GM23338 (cell line): Measurements from ENCODE around the gene TMEM218. TPM values are rescaled to one million over a fixed set of nuclear protein-coding genes. Genes with fewer than 3 reads are reported as not detected.

Experiments used
- ATAC-seq: fragments of 200-7000 bp; cut with Tn5 transposase; 3 replicates; pipeline ENCODE4 v1.9.1; 2020
- DNase-seq: peaks from one replicate; pipeline ENCODE4 v3.0.0-alpha.2; 2015; ENCODE audit warnings: low spot score
- H2AFZ ChIP-seq: fragments of 200-600 bp; sonication (generic); 2 replicates; pipeline ENCODE4 v1.8.0; 2016; ENCODE audit warnings: antibody characterized with exemption, mild to moderate bottlenecking, moderate library complexity
- H3F3A ChIP-seq: fragments of 200-600 bp; sonication (generic); replicated peaks from 2 replicates; pipeline ENCODE4 v1.8.0; 2017; ENCODE audit warnings: antibody characterized with exemption, mixed run types, low read depth
- H3K27ac ChIP-seq: fragments of 200-600 bp; sonication (generic); 2 replicates; pipeline ENCODE4 v1.6.1; 2016; ENCODE audit warnings: low read depth
- H3K27me3 ChIP-seq: fragments of 200-600 bp; sonication (generic); 2 replicates; pipeline ENCODE4 v1.8.0; 2016; ENCODE audit warnings: mild to moderate bottlenecking, mixed run types, moderate library complexity; ENCODE audit not compliant: insufficient read depth
- H3K36me3 ChIP-seq: fragments of 200-600 bp; sonication (generic); 2 replicates; pipeline ENCODE4 v1.8.0; 2016; ENCODE audit warnings: mild to moderate bottlenecking; ENCODE audit not compliant: insufficient read depth
- H3K4me1 ChIP-seq: fragments of 200-600 bp; sonication (generic); 2 replicates; pipeline ENCODE4 v1.8.0; 2016; ENCODE audit warnings: mild to moderate bottlenecking, moderate library complexity; ENCODE audit not compliant: insufficient read depth
- H3K4me2 ChIP-seq: fragments of 200-600 bp; sonication (generic); 2 replicates; pipeline ENCODE4 v1.7.1; 2017; ENCODE audit warnings: mixed run types
- H3K4me3 ChIP-seq: fragments of 200-600 bp; sonication (generic); 2 replicates; pipeline ENCODE4 v1.6.1; 2016; ENCODE audit warnings: mixed run types
- H3K79me2 ChIP-seq: fragments of 200-600 bp; sonication (generic); replicated peaks from 2 replicates; pipeline ENCODE4 v1.8.0; 2017; ENCODE audit warnings: mild to moderate bottlenecking; ENCODE audit not compliant: insufficient read depth
- H3K9me2 ChIP-seq: fragments of 200-600 bp; sonication (generic); 2 replicates; pipeline ENCODE4 v1.8.0; 2017; ENCODE audit not compliant: insufficient read depth
- H4K20me1 ChIP-seq: fragments of 200-600 bp; sonication (generic); replicated peaks from 2 replicates; pipeline ENCODE4 v1.8.0; 2017; ENCODE audit warnings: mild to moderate bottlenecking; ENCODE audit not compliant: insufficient read depth
- H3K27ac Mint-ChIP-seq: 2 replicates; pipeline ENCODE4 v1.8.0; 2020; ENCODE audit warnings: inconsistent platforms, mild to moderate bottlenecking, moderate library complexity, mixed read lengths
- H3K27me3 Mint-ChIP-seq: 3 replicates; pipeline ENCODE4 v1.8.0; 2022; ENCODE audit warnings: low read depth, mild to moderate bottlenecking, moderate library complexity, mixed read lengths, inconsistent platforms; ENCODE audit not compliant: insufficient read depth, poor library complexity
- H3K36me3 Mint-ChIP-seq: 3 replicates; pipeline ENCODE4 v1.8.0; 2021; ENCODE audit warnings: low read depth, mild to moderate bottlenecking, inconsistent platforms, moderate library complexity, mixed read lengths
- H3K4me1 Mint-ChIP-seq: 3 replicates; pipeline ENCODE4 v1.8.0; 2020; ENCODE audit warnings: mild to moderate bottlenecking, inconsistent platforms, mixed read lengths
- H3K4me3 Mint-ChIP-seq: 3 replicates; pipeline ENCODE4 v1.8.0; 2021; ENCODE audit warnings: moderate library complexity, mild to moderate bottlenecking, inconsistent platforms, mixed read lengths
- H3K9me3 Mint-ChIP-seq: 3 replicates; pipeline ENCODE4 v1.8.0; 2020; ENCODE audit warnings: moderate library complexity, mild to moderate bottlenecking, inconsistent platforms, mixed read lengths
- CREB1 ChIP-seq: fragments of 250-450 bp; sonication (Bioruptor Pico); IDR thresholded peaks from 2 replicates; pipeline ENCODE4 v1.5.0; 2020; ENCODE audit warnings: low read depth, mild to moderate bottlenecking, moderate library complexity
- CTCF ChIP-seq, 2 experiments: fragments of 200-600 bp in 1 of 2; sonication (generic) in 1 of 2; conservative IDR thresholded peaks; 2 replicates each; pipeline versions ENCODE4 v1.5.1 to v1.6.1; 2016 to 2017; ENCODE audit warnings: antibody characterized with exemption in 2 of 2, low read depth in 2 of 2, mild to moderate bottlenecking in 2 of 2, moderate library complexity in 1 of 2
- ETS1 ChIP-seq: IDR thresholded peaks from 2 replicates; pipeline ENCODE4 v1.6.1; 2016; ENCODE audit warnings: antibody characterized with exemption
- EZH2 ChIP-seq: fragments of 200-600 bp; sonication (generic); IDR thresholded peaks from one replicate; pipeline ENCODE4 v1.8.0; 2017; ENCODE audit warnings: antibody characterized with exemption, mild to moderate bottlenecking, low read depth; ENCODE audit not compliant: unreplicated experiment
- EZH2phosphoT487 ChIP-seq: fragments of 200-600 bp; sonication (generic); IDR thresholded peaks from one replicate; pipeline ENCODE4 v1.8.1; 2018; ENCODE audit warnings: antibody characterized with exemption; ENCODE audit not compliant: unreplicated experiment
- JUNB ChIP-seq: IDR thresholded peaks from one replicate; pipeline ENCODE4 v1.6.1; 2016; ENCODE audit warnings: antibody characterized with exemption; ENCODE audit not compliant: unreplicated experiment
- NANOG ChIP-seq: IDR thresholded peaks from 2 replicates; pipeline ENCODE4 v1.6.1; 2016; ENCODE audit warnings: antibody characterized with exemption, borderline replicate concordance
- POLR2AphosphoS5 ChIP-seq: IDR thresholded peaks from 2 replicates; pipeline ENCODE4 v1.6.1; 2016; ENCODE audit warnings: antibody characterized with exemption, low read depth
- STAT1 ChIP-seq: IDR thresholded peaks from one replicate; pipeline ENCODE4 v1.6.1; 2016; ENCODE audit warnings: antibody characterized with exemption; ENCODE audit not compliant: unreplicated experiment
- ZNF114 ChIP-seq: fragments of 250-450 bp; sonication (Bioruptor Pico); IDR thresholded peaks from 2 replicates; pipeline ENCODE4 v1.5.0; 2020; ENCODE audit warnings: mild to moderate bottlenecking, moderate library complexity
- ZNF331 ChIP-seq: fragments of 250-450 bp; sonication (Bioruptor Pico); IDR thresholded peaks from 2 replicates; pipeline ENCODE4 v1.5.0; 2020; ENCODE audit warnings: low read depth, mild to moderate bottlenecking, moderate library complexity
- polyA plus RNA-seq: library from polyadenylated mRNA; unstranded; fragments of >200 nt; fragmentation: Nextera tagmentation; extraction: Ambion mirVana; gene quantifications from 2 replicates; pipeline ENCODE4 v1.2.1, GENCODE V29; 2016
- total RNA-seq: library from RNA; depleted of rRNA; stranded (reverse); fragments of >200 nt; shearing (Covaris generic); gene quantifications from 2 replicates; pipeline ENCODE4 v1.2.3, GENCODE V29; 2014
- TF ChIP-seq, protein P1 (sequence below): fragments of 250-450 bp; sonication (Bioruptor Pico); IDR thresholded peaks from 2 replicates; pipeline ENCODE4 v1.5.0; 2020; ENCODE audit warnings: mild to moderate bottlenecking, moderate library complexity
- TF ChIP-seq, protein P2 (sequence below): IDR thresholded peaks from one replicate; pipeline ENCODE4 v1.6.1; 2018; ENCODE audit warnings: antibody characterized with exemption; ENCODE audit not compliant: unreplicated experiment

The TMEM218 gene
- total and polyA plus RNA-seq, 2 experiments from 2014 or later = 23.7 to 24.2 TPM

GRCh38 chr11:125052047-125052446 is 59.4 kb downstream of the TMEM218 start:
- no peaks in the 10 kb centered on the region for H3F3A ChIP-seq
- Mint-ChIP-seq H3K4me1 (no peaks in the 10 kb centered on the region), H3K36me3 (no peaks in the 10 kb centered on the region), H3K27me3 (no peaks in the 10 kb centered on the region), H3K9me3 (no peaks in the 10 kb centered on the region), H3K27ac (no peak overlapping the region), H3K4me3 (no peak overlapping the region)
- H4K20me1 ChIP-seq = no peaks in the 10 kb centered on the region
- no peak overlapping the region for H2AFZ ChIP-seq
- no peaks in the 10 kb centered on the region for H3K9me2 ChIP-seq
- no peak for TF ChIP-seq ZNF114 (CRISPR knock-in tag)
- TF ChIP-seq ETS1 = no peak
- no peak for TF ChIP-seq CTCF (conservative IDR thresholded peaks at IDR 0.05; ENCODE audit: low read depth in 2 of 2)
- no peak for TF ChIP-seq ZNF331
- TF ChIP-seq EZH2phosphoT487 = no peak
- TF ChIP-seq, protein P1, sequence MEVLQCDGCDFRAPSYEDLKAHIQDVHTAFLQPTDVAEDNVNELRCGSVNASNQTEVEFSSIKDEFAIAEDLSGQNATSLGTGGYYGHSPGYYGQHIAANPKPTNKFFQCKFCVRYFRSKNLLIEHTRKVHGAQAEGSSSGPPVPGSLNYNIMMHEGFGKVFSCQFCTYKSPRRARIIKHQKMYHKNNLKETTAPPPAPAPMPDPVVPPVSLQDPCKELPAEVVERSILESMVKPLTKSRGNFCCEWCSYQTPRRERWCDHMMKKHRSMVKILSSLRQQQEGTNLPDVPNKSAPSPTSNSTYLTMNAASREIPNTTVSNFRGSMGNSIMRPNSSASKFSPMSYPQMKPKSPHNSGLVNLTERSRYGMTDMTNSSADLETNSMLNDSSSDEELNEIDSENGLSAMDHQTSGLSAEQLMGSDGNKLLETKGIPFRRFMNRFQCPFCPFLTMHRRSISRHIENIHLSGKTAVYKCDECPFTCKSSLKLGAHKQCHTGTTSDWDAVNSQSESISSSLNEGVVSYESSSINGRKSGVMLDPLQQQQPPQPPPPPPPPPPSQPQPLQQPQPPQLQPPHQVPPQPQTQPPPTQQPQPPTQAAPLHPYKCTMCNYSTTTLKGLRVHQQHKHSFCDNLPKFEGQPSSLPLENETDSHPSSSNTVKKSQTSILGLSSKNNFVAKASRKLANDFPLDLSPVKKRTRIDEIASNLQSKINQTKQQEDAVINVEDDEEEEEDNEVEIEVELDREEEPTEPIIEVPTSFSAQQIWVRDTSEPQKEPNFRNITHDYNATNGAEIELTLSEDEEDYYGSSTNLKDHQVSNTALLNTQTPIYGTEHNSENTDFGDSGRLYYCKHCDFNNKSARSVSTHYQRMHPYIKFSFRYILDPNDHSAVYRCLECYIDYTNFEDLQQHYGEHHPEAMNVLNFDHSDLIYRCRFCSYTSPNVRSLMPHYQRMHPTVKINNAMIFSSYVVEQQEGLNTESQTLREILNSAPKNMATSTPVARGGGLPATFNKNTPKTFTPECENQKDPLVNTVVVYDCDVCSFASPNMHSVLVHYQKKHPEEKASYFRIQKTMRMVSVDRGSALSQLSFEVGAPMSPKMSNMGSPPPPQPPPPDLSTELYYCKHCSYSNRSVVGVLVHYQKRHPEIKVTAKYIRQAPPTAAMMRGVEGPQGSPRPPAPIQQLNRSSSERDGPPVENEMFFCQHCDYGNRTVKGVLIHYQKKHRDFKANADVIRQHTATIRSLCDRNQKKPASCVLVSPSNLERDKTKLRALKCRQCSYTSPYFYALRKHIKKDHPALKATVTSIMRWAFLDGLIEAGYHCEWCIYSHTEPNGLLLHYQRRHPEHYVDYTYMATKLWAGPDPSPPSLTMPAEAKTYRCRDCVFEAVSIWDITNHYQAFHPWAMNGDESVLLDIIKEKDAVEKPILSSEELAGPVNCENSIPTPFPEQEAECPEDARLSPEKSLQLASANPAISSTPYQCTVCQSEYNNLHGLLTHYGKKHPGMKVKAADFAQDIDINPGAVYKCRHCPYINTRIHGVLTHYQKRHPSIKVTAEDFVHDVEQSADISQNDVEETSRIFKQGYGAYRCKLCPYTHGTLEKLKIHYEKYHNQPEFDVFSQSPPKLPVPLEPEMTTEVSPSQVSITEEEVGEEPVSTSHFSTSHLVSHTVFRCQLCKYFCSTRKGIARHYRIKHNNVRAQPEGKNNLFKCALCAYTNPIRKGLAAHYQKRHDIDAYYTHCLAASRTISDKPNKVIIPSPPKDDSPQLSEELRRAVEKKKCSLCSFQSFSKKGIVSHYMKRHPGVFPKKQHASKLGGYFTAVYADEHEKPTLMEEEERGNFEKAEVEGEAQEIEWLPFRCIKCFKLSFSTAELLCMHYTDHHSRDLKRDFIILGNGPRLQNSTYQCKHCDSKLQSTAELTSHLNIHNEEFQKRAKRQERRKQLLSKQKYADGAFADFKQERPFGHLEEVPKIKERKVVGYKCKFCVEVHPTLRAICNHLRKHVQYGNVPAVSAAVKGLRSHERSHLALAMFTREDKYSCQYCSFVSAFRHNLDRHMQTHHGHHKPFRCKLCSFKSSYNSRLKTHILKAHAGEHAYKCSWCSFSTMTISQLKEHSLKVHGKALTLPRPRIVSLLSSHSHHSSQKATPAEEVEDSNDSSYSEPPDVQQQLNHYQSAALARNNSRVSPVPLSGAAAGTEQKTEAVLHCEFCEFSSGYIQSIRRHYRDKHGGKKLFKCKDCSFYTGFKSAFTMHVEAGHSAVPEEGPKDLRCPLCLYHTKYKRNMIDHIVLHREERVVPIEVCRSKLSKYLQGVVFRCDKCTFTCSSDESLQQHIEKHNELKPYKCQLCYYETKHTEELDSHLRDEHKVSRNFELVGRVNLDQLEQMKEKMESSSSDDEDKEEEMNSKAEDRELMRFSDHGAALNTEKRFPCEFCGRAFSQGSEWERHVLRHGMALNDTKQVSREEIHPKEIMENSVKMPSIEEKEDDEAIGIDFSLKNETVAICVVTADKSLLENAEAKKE (CRISPR knock-in tag) = no peak
- TF ChIP-seq JUNB = no peak
- no peak for TF ChIP-seq POLR2AphosphoS5
- no peak for TF ChIP-seq EZH2
- TF ChIP-seq, protein P2, sequence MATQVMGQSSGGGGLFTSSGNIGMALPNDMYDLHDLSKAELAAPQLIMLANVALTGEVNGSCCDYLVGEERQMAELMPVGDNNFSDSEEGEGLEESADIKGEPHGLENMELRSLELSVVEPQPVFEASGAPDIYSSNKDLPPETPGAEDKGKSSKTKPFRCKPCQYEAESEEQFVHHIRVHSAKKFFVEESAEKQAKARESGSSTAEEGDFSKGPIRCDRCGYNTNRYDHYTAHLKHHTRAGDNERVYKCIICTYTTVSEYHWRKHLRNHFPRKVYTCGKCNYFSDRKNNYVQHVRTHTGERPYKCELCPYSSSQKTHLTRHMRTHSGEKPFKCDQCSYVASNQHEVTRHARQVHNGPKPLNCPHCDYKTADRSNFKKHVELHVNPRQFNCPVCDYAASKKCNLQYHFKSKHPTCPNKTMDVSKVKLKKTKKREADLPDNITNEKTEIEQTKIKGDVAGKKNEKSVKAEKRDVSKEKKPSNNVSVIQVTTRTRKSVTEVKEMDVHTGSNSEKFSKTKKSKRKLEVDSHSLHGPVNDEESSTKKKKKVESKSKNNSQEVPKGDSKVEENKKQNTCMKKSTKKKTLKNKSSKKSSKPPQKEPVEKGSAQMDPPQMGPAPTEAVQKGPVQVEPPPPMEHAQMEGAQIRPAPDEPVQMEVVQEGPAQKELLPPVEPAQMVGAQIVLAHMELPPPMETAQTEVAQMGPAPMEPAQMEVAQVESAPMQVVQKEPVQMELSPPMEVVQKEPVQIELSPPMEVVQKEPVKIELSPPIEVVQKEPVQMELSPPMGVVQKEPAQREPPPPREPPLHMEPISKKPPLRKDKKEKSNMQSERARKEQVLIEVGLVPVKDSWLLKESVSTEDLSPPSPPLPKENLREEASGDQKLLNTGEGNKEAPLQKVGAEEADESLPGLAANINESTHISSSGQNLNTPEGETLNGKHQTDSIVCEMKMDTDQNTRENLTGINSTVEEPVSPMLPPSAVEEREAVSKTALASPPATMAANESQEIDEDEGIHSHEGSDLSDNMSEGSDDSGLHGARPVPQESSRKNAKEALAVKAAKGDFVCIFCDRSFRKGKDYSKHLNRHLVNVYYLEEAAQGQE = no peak
- TF ChIP-seq CREB1 (CRISPR knock-in tag) = no peak
- no peak for TF ChIP-seq NANOG
- TF ChIP-seq STAT1 = no peak
- ATAC-seq (no peak), DNase-seq (no peak)
- H3K4me2 ChIP-seq = no peak overlapping the region
- no peak overlapping the region for H3K27ac ChIP-seq
- no peak overlapping the region for H3K4me3 ChIP-seq
- H3K79me2 ChIP-seq = no peaks in the 10 kb centered on the region
- no peaks in the 10 kb centered on the region for H3K4me1 ChIP-seq
- H3K27me3 ChIP-seq = no peaks in the 10 kb centered on the region; the same call in 1 of the 2 replicates
- no peaks in the 10 kb centered on the region for H3K36me3 ChIP-seq
